GM12872 (cell line): ENCODE data around the gene ELMOD1.

ENCODE experiments used
- TF ChIP-seq, protein P1 (sequence below): IDR thresholded peaks from 3 replicates; pipeline ENCODE4 v1.5.1; 2011; ENCODE audit warnings: low read depth, mild to moderate bottlenecking, low read length, moderate library complexity; ENCODE audit not compliant: insufficient read depth

ELMOD1 gene

GRCh38 chr11:107666911-107667613, 76.1 kb downstream of the ELMOD1 start:
- TF ChIP-seq, protein P1, sequence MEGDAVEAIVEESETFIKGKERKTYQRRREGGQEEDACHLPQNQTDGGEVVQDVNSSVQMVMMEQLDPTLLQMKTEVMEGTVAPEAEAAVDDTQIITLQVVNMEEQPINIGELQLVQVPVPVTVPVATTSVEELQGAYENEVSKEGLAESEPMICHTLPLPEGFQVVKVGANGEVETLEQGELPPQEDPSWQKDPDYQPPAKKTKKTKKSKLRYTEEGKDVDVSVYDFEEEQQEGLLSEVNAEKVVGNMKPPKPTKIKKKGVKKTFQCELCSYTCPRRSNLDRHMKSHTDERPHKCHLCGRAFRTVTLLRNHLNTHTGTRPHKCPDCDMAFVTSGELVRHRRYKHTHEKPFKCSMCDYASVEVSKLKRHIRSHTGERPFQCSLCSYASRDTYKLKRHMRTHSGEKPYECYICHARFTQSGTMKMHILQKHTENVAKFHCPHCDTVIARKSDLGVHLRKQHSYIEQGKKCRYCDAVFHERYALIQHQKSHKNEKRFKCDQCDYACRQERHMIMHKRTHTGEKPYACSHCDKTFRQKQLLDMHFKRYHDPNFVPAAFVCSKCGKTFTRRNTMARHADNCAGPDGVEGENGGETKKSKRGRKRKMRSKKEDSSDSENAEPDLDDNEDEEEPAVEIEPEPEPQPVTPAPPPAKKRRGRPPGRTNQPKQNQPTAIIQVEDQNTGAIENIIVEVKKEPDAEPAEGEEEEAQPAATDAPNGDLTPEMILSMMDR, result no peak

DNA sequence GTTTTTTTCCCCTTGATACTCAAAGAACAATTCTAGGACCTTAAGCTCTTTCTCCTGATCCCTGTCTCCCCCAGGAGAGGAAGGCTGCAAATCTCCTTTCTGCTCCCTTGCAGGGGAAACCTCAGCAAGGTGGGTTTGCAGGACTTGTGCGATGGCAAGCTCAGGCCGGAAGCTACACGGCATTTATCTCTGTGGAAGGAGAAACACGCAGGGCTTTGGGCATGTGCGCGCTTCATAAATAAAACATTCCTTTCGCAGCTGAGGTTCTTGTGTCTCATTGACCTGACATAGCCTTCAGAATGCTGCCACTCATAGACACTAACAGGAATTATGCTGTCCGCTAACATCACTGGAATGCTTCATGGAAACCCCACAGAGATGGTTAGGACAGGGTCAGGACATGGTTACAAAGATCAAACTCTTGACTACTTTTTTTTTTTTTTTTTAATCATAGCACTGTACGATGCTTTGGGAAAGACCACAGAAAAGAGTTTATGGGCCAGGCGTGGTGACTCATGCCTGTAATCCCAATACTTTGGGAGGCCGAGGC, 78.3 kb downstream of the ELMOD1 start:
- TF ChIP-seq, protein P1, result no peak

- TF ChIP-seq, protein P1, result no peak
These were observed 79.1 kb downstream of the ELMOD1 start for GRCh38 chr11:107669893-107670601.

GRCh38 chr11:107675902-107676301, 85.0 kb downstream of the ELMOD1 start:
- TF ChIP-seq, protein P1, result no peak

DNA sequence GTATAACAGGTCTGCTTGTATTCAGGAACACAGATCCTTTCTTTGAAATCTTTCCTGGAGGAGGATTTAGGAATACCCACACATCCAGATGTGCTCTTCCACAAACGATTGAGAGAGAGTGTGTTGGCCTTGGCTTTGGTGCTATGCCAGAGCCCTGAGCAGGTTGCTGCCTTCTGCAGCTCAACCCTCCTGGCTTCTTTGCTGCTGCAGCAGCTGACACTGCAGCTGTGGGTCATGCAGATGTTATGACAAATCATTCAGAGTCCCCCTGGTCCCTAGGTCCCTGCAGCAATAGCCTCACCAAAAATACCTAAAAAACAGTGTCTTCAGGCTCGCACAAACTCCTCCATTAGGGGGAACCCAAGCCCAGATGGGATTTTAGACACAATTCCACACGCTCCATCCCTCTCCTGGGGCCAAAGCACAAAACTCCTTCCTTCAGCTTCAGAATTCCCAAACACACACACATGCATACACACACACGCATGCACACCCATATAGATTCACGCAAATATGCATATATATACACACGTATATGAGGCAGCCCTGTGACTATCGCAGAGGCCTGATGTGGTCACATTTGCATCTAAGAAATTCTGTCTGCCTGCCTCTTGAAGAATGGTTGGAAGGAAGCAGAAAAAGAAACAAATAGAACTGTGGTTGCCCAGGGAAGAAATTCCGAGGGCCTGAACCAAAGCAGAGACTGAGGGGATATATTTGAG, 85.5 kb downstream of the ELMOD1 start:
- TF ChIP-seq, protein P1, result no peak

GRCh38 chr11:107677924-107678631, 87.1 kb downstream of the ELMOD1 start:
- TF ChIP-seq, protein P1, result no peak
